Spinal cord (tissue), 10 donors: ENCODE measurements around the gene AUTS2. TPM values are rescaled to one million over a fixed set of nuclear protein-coding genes. Genes with fewer than 3 reads are reported as not detected.

ENCODE experiments used
- DNase-seq, 6 donors: peaks; one replicate each; pipeline versions ENCODE4 v3.0.0 to v3.0.0-alpha.2; 2013 to 2015; ENCODE audit warnings: low spot score in 6 of 6, low read depth in 4 of 6
- H3K27ac ChIP-seq: one replicate; pipeline ENCODE4 v1.5.1; 2013; ENCODE audit warnings: low read depth, low read length, control low read depth
- H3K27me3 ChIP-seq: one replicate; pipeline ENCODE4 v1.6.1; 2013; ENCODE audit warnings: low read length; ENCODE audit not compliant: control insufficient read depth, insufficient read depth
- H3K36me3 ChIP-seq: one replicate; pipeline ENCODE4 v1.6.1; 2013; ENCODE audit warnings: low read length; ENCODE audit not compliant: control insufficient read depth, insufficient read depth
- H3K4me1 ChIP-seq: one replicate; pipeline ENCODE4 v1.6.1; 2013; ENCODE audit warnings: low read length; ENCODE audit not compliant: control insufficient read depth, insufficient read depth
- H3K4me3 ChIP-seq: one replicate; pipeline ENCODE4 v1.5.1; 2013; ENCODE audit warnings: low read depth, low read length, control low read depth
- H3K9me3 ChIP-seq: one replicate; pipeline ENCODE4 v1.6.1; 2013; ENCODE audit warnings: low read length; ENCODE audit not compliant: control insufficient read depth, insufficient read depth
- WGBS: methylation state at CpG from one replicate; pipeline ENCODE4 v1.1.5; 2013; ENCODE audit warnings: missing lambda C conversion rate; ENCODE audit not compliant: insufficient coverage; 5-methylcytosine and 5-hydroxymethylcytosine counted together
- polyA plus RNA-seq, 2 donors: library from polyadenylated mRNA; unstranded; fragments of 120-200 nt; gene quantifications; one replicate each; pipeline ENCODE4 v1.2.1, GENCODE V29; 2013; ENCODE audit not compliant: insufficient read length in 2 of 2
- total RNA-seq, 2 donors: library from RNA; depleted of rRNA in 1 of 2; stranded (reverse); fragments of 120-200 nt in 1 of 2; fragments of >200 nt in 1 of 2; gene quantifications; one replicate each; pipeline versions ENCODE4 v1.2.3 to v1.2.4, GENCODE V29; 2013 to 2014
- donor health status: healthy.

Gene AUTS2
- total and polyA plus RNA-seq, 4 donors, result 56.2 to 214 (median 135) TPM

GRCh38 chr7:70741666-70742065, 1143.4 kb downstream of the AUTS2 start:
- Histone ChIP-seq H3K27ac (no peak overlapping the region), H3K27me3 (no peaks in the 10 kb centered on the region), H3K4me1 (peaks cover 33% of the 10 kb centered on the region), H3K9me3 (no peaks in the 10 kb centered on the region), H3K4me3 (no peak overlapping the region), H3K36me3 (no peaks in the 10 kb centered on the region)
- no peak for DNase-seq
- 64% methylated on average over 2 of the region's 5 CpGs for WGBS

GRCh38 chr7:70743531-70744325, 1145.5 kb downstream of the AUTS2 start:
- WGBS, result 67% methylated on average over 1 of the region's 9 CpGs
- H3K9me3 ChIP-seq, result no peaks in the 10 kb centered on the region
- H3K4me1 ChIP-seq, result peaks cover 26% of the 10 kb centered on the region
- H3K36me3 ChIP-seq, result no peaks in the 10 kb centered on the region
- no peak overlapping the region for H3K27ac ChIP-seq
- no peak overlapping the region for H3K4me3 ChIP-seq
- no peaks in the 10 kb centered on the region for H3K27me3 ChIP-seq
- DNase-seq, result no peak

GRCh38 chr7:70744492-70744891, 1146.2 kb downstream of the AUTS2 start:
- Histone ChIP-seq H3K4me3 (no peak overlapping the region), H3K4me1 (peaks cover 26% of the 10 kb centered on the region), H3K27me3 (no peaks in the 10 kb centered on the region), H3K9me3 (no peaks in the 10 kb centered on the region), H3K36me3 (no peaks in the 10 kb centered on the region), H3K27ac (no peak overlapping the region)
- WGBS, result 60% methylated on average over 9 of the region's 12 CpGs
- DNase-seq, result no peak

GRCh38 chr7:70749831-70750230, 1151.6 kb downstream of the AUTS2 start:
- 67% methylated on average over 1 of the region's 1 CpG for WGBS
- H3K9me3 ChIP-seq, result no peaks in the 10 kb centered on the region
- H3K27me3 ChIP-seq, result no peaks in the 10 kb centered on the region
- H3K4me3 ChIP-seq, result no peak overlapping the region
- no peak for DNase-seq
- H3K36me3 ChIP-seq, result no peaks in the 10 kb centered on the region
- H3K27ac ChIP-seq, result no peak overlapping the region
- H3K4me1 ChIP-seq, result peaks cover 23% of the 10 kb centered on the region

GRCh38 chr7:70751895-70752294, 1153.6 kb downstream of the AUTS2 start:
- no peaks in the 10 kb centered on the region for H3K27me3 ChIP-seq
- H3K36me3 ChIP-seq, result no peaks in the 10 kb centered on the region
- H3K4me3 ChIP-seq, result no peak overlapping the region
- WGBS, result 44% methylated on average over 2 of the region's 5 CpGs
- no peak for DNase-seq
- H3K27ac ChIP-seq, result no peak overlapping the region
- H3K9me3 ChIP-seq, result no peaks in the 10 kb centered on the region
- H3K4me1 ChIP-seq, result peaks cover 16% of the 10 kb centered on the region

- no CpG with 5 or more reads among the region's 1 CpG for WGBS
- Histone ChIP-seq H3K9me3 (no peaks in the 10 kb centered on the region), H3K4me1 (peaks cover 18% of the 10 kb centered on the region), H3K27ac (no peak overlapping the region), H3K27me3 (no peaks in the 10 kb centered on the region), H3K4me3 (no peak overlapping the region), H3K36me3 (no peaks in the 10 kb centered on the region)
- DNase-seq, result no peak
These were observed 1154.5 kb downstream of the AUTS2 start for GRCh38 chr7:70752794-70753241.

GRCh38 chr7:70756789-70757188, 1158.5 kb downstream of the AUTS2 start:
- no peaks in the 10 kb centered on the region for H3K27me3 ChIP-seq
- H3K4me1 ChIP-seq, result peaks cover 16% of the 10 kb centered on the region
- no peaks in the 10 kb centered on the region for H3K9me3 ChIP-seq
- no peak overlapping the region for H3K4me3 ChIP-seq
- 90% methylated on average over 2 of the region's 8 CpGs for WGBS
- no peak for DNase-seq
- H3K36me3 ChIP-seq, result no peaks in the 10 kb centered on the region
- H3K27ac ChIP-seq, result no peak overlapping the region

GRCh38 chr7:70758646-70759045, 1160.4 kb downstream of the AUTS2 start:
- no peak for DNase-seq
- no peaks in the 10 kb centered on the region for H3K27me3 ChIP-seq
- H3K27ac ChIP-seq, result no peak overlapping the region
- peaks cover 5% of the 10 kb centered on the region for H3K36me3 ChIP-seq
- no peak overlapping the region for H3K4me3 ChIP-seq
- WGBS, result 27% methylated on average over 3 of the region's 5 CpGs
- H3K4me1 ChIP-seq, result peaks cover 30% of the 10 kb centered on the region
- H3K9me3 ChIP-seq, result no peaks in the 10 kb centered on the region

- 85% methylated on average over 4 of the region's 6 CpGs for WGBS
- Histone ChIP-seq H3K9me3 (no peaks in the 10 kb centered on the region), H3K27me3 (no peaks in the 10 kb centered on the region), H3K4me1 (peaks cover 40% of the 10 kb centered on the region), H3K36me3 (peaks cover 7% of the 10 kb centered on the region), H3K27ac (no peak overlapping the region), H3K4me3 (no peak overlapping the region)
- DNase-seq, result no peak
These were observed 1161.4 kb downstream of the AUTS2 start for GRCh38 chr7:70759674-70760073.

GRCh38 chr7:70761711-70762328, 1163.5 kb downstream of the AUTS2 start:
- H3K4me1 ChIP-seq, result peaks cover 62% of the 10 kb centered on the region
- no peaks in the 10 kb centered on the region for H3K9me3 ChIP-seq
- 86% methylated on average over 2 of the region's 4 CpGs for WGBS
- no peak overlapping the region for H3K4me3 ChIP-seq
- peaks cover 26% of the 10 kb centered on the region for H3K36me3 ChIP-seq
- no peak for DNase-seq
- H3K27me3 ChIP-seq, result no peaks in the 10 kb centered on the region
- peak overlapping the region; percentile 79 for H3K27ac ChIP-seq
